ENCODE data around the gene TIGD1. TPM values are rescaled to one million over a fixed set of nuclear protein-coding genes. Genes with fewer than 3 reads are reported as not detected.

TIGD1 gene
- total and polyA plus RNA-seq, 2 donors from 2014 or later, result 4.8 to 7.0 TPM

- Histone ChIP-seq H3K9me3 (ENCODE audit: control insufficient read depth in 2 of 3, insufficient read depth in 1 of 3, low read length in 3 of 3) (no peaks in the 10 kb centered on the region), H3K4me1 (ENCODE audit: control insufficient read depth in 2 of 3, insufficient read depth in 2 of 3, low read depth in 1 of 3, low read length in 3 of 3) (peaks cover 0 to 4% (median 0%) of the 10 kb centered on the region in 3 donors), H3K9ac (ENCODE audit: low read length in 3 of 3) (no peak overlapping the region), H3K4me3 (ENCODE audit: low read length in 3 of 3) (no peak overlapping the region), H3K36me3 (ENCODE audit: control insufficient read depth in 2 of 3, insufficient read depth in 3 of 3, low read length in 3 of 3) (no peaks in the 10 kb centered on the region), H3K27me3 (ENCODE audit: control insufficient read depth, insufficient read depth, low read length) (no peaks in the 10 kb centered on the region), H3K27ac (ENCODE audit: low read depth in 2 of 2, low read length in 2 of 2) (no peak overlapping the region)
- intact Hi-C loops (cut with DNase I), result no loop called here
- FAIRE-seq, result no peak
- no peak for TF ChIP-seq CTCF (IDR thresholded peaks at IDR 0.05; ENCODE audit: borderline replicate concordance, extremely low read depth, insufficient read depth)
- no peak for DNase-seq
These were observed 43.6 kb upstream of the TIGD1 start for GRCh38 chr2:232593982-232594381.

GRCh38 chr2:232592772-232593395, 42.5 kb upstream of the TIGD1 start:
- intact Hi-C loops (cut with DNase I), result no loop called here
- H3K4me1 ChIP-seq (ENCODE audit: control insufficient read depth in 2 of 3, insufficient read depth in 2 of 3, low read depth in 1 of 3, low read length in 3 of 3), result peaks cover 0 to 7% (median 0%) of the 10 kb centered on the region in 3 donors
- FAIRE-seq (no peak), DNase-seq (peak in 1 of 5 donors; percentile 83)
- H3K4me3 ChIP-seq (ENCODE audit: low read length in 3 of 3), result no peak overlapping the region
- H3K27ac ChIP-seq (ENCODE audit: low read depth in 2 of 2, low read length in 2 of 2), result peak overlapping the region in 1 of 2 donors; percentile 59
- no peak overlapping the region for H3K9ac ChIP-seq (ENCODE audit: low read length in 3 of 3)
- no peaks in the 10 kb centered on the region for H3K9me3 ChIP-seq (ENCODE audit: control insufficient read depth in 2 of 3, insufficient read depth in 1 of 3, low read length in 3 of 3)
- no peaks in the 10 kb centered on the region for H3K36me3 ChIP-seq (ENCODE audit: control insufficient read depth in 2 of 3, insufficient read depth in 3 of 3, low read length in 3 of 3)
- no peaks in the 10 kb centered on the region for H3K27me3 ChIP-seq (ENCODE audit: control insufficient read depth, insufficient read depth, low read length)
- peak; percentile 11 for TF ChIP-seq CTCF (IDR thresholded peaks at IDR 0.05; ENCODE audit: borderline replicate concordance, extremely low read depth, insufficient read depth)

GRCh38 chr2:232588680-232589585, 38.6 kb upstream of the TIGD1 start:
- Histone ChIP-seq H3K4me1 (ENCODE audit: control insufficient read depth in 2 of 3, insufficient read depth in 2 of 3, low read depth in 1 of 3, low read length in 3 of 3) (peaks cover 0 to 7% (median 4%) of the 10 kb centered on the region in 3 donors), H3K27ac (ENCODE audit: low read depth in 2 of 2, low read length in 2 of 2) (peak overlapping the region; percentile 6 to 41), H3K9ac (ENCODE audit: low read length in 3 of 3) (no peak overlapping the region), H3K27me3 (ENCODE audit: control insufficient read depth, insufficient read depth, low read length) (no peaks in the 10 kb centered on the region), H3K9me3 (ENCODE audit: control insufficient read depth in 2 of 3, insufficient read depth in 1 of 3, low read length in 3 of 3) (no peaks in the 10 kb centered on the region), H3K36me3 (ENCODE audit: control insufficient read depth in 2 of 3, insufficient read depth in 3 of 3, low read length in 3 of 3) (no peaks in the 10 kb centered on the region), H3K4me3 (ENCODE audit: low read length in 3 of 3) (no peak overlapping the region)
- no peak for FAIRE-seq
- intact Hi-C loops (cut with DNase I), result no loop called here
- DNase-seq, result peak in 1 of 5 donors; percentile 84
- TF ChIP-seq CTCF (IDR thresholded peaks at IDR 0.05; ENCODE audit: borderline replicate concordance, extremely low read depth, insufficient read depth), result no peak

Data from kidney (tissue), 14 donors.